Left ventricle myocardium inferior (tissue), 1 donor: Measurements from ENCODE around the gene MCC. TPM values are rescaled to one million over a fixed set of nuclear protein-coding genes. Genes with fewer than 3 reads are reported as not detected.

Source experiments
- DNase-seq: peaks from one replicate; pipeline ENCODE4 v3.0.0-alpha.2; 2020
- H3K27ac ChIP-seq: fragments of 200-600 bp; replicated peaks from 2 replicates; pipeline ENCODE4 v1.8.0; 2021
- H3K27me3 ChIP-seq: fragments of 200-600 bp; 2 replicates; pipeline ENCODE4 v1.8.0; 2021; ENCODE audit warnings: low read depth
- H3K36me3 ChIP-seq: fragments of 200-600 bp; 2 replicates; pipeline ENCODE4 v1.8.0; 2021
- H3K4me1 ChIP-seq: fragments of 200-600 bp; 2 replicates; pipeline ENCODE4 v1.8.0; 2021
- H3K4me3 ChIP-seq: fragments of 200-600 bp; 2 replicates; pipeline ENCODE4 v1.8.0; 2021; ENCODE audit warnings: mild to moderate bottlenecking, moderate library complexity
- H3K9me3 ChIP-seq: fragments of 200-600 bp; replicated peaks from 2 replicates; pipeline ENCODE4 v1.8.0; 2021
- CTCF ChIP-seq: fragments of 200-600 bp; IDR thresholded peaks from 2 replicates; pipeline ENCODE4 v1.8.0; 2021; ENCODE audit warnings: antibody characterized with exemption, mild to moderate bottlenecking, borderline replicate concordance
- intact Hi-C: fragments of 100-400 bp; cut with micrococcal nuclease; formaldehyde crosslinking; loops from one replicate; pipeline ENCODE4 v1.11.0; 2022
- total RNA-seq: library from RNA; stranded (reverse); fragmentation: NEBNext Ultra II Directional; extraction: Animal tissue kit (Norgen Biotek cat#: 25700); gene quantifications from one replicate; pipeline ENCODE4 v1.2.1, GENCODE V29; 2021
- donor health status: DM: no; HTN: yes; CAD: no; lungs with severe emphysema.

The MCC gene
- total RNA-seq, 1 donor from 2014 or later: 31.6 TPM

- Histone ChIP-seq H3K4me1 (peaks cover 90% of the 10 kb centered on the region), H3K27me3 (no peaks in the 10 kb centered on the region), H3K27ac (peak overlapping the region; percentile 91), H3K36me3 (no peaks in the 10 kb centered on the region), H3K9me3 (peaks cover 4% of the 10 kb centered on the region), H3K4me3 (no peak overlapping the region)
- intact Hi-C loops: no loop called here
- DNase-seq: no peak
- TF ChIP-seq CTCF: no peak
These were observed 268.6 kb downstream of the MCC start for GRCh38 chr5:113219695-113220094.

- peak overlapping the region; percentile 52 for H3K4me3 ChIP-seq
- DNase-seq: no peak
- intact Hi-C loops: no loop called here
- no peaks in the 10 kb centered on the region for H3K36me3 ChIP-seq
- H3K9me3 ChIP-seq: peaks cover 4% of the 10 kb centered on the region
- TF ChIP-seq CTCF: no peak
- peak overlapping the region; percentile 91 for H3K27ac ChIP-seq
- H3K4me1 ChIP-seq: peaks cover 90% of the 10 kb centered on the region
- no peaks in the 10 kb centered on the region for H3K27me3 ChIP-seq
These were observed 269.2 kb downstream of the MCC start for GRCh38 chr5:113218906-113219517.

GRCh38 chr5:113218200-113218599 is 270.1 kb downstream of the MCC start:
- DNase-seq: peak; percentile 55
- no peaks in the 10 kb centered on the region for H3K36me3 ChIP-seq
- peak overlapping the region; percentile 52 for H3K4me3 ChIP-seq
- H3K4me1 ChIP-seq: peaks cover 90% of the 10 kb centered on the region
- no peak for TF ChIP-seq CTCF
- intact Hi-C loops: no loop called here
- H3K27ac ChIP-seq: peak overlapping the region; percentile 91
- peaks cover 4% of the 10 kb centered on the region for H3K9me3 ChIP-seq
- no peaks in the 10 kb centered on the region for H3K27me3 ChIP-seq

GRCh38 chr5:113217619-113218184 is 270.6 kb downstream of the MCC start:
- TF ChIP-seq CTCF: no peak
- intact Hi-C loops: no loop called here
- peaks cover 90% of the 10 kb centered on the region for H3K4me1 ChIP-seq
- no peaks in the 10 kb centered on the region for H3K27me3 ChIP-seq
- peak overlapping the region; percentile 52 for H3K4me3 ChIP-seq
- H3K36me3 ChIP-seq: no peaks in the 10 kb centered on the region
- H3K27ac ChIP-seq: peak overlapping the region; percentile 91
- peaks cover 4% of the 10 kb centered on the region for H3K9me3 ChIP-seq
- no peak for DNase-seq

GRCh38 chr5:113216545-113216944 is 271.7 kb downstream of the MCC start:
- Histone ChIP-seq H3K27ac (peak overlapping the region; percentile 91), H3K27me3 (no peaks in the 10 kb centered on the region), H3K9me3 (no peaks in the 10 kb centered on the region), H3K4me3 (no peak overlapping the region), H3K36me3 (no peaks in the 10 kb centered on the region), H3K4me1 (peaks cover 95% of the 10 kb centered on the region)
- intact Hi-C loops: no loop called here
- TF ChIP-seq CTCF: no peak
- no peak for DNase-seq
